MM.1S (cell line): ENCODE results near the gene ACTN1.

Experiments
- DNase-seq: peaks from one replicate; pipeline ENCODE4 v3.0.0-alpha.2; 2015
- H2AFZ ChIP-seq: fragments of 300-600 bp; sonication (generic); 2 replicates; pipeline ENCODE4 v1.6.0; 2016; ENCODE audit warnings: antibody characterized with exemption, low read length
- H3F3A ChIP-seq: fragments of 300-600 bp; sonication (generic); 2 replicates; pipeline ENCODE4 v1.6.1; 2016; ENCODE audit warnings: mild to moderate bottlenecking, antibody characterized with exemption, low read length, moderate library complexity, mixed read lengths; ENCODE audit not compliant: insufficient read depth
- H3K27ac ChIP-seq: fragments of 300-600 bp; sonication (generic); 2 replicates; pipeline ENCODE4 v1.5.1; 2016; ENCODE audit warnings: mild to moderate bottlenecking, low read length
- H3K27me3 ChIP-seq: fragments of 300-600 bp; sonication (generic); replicated peaks from 2 replicates; pipeline ENCODE4 v1.6.0; 2016; ENCODE audit warnings: low read length; ENCODE audit not compliant: insufficient read depth
- H3K36me3 ChIP-seq: fragments of 300-600 bp; sonication (generic); replicated peaks from 2 replicates; pipeline ENCODE4 v1.6.1; 2016; ENCODE audit warnings: mild to moderate bottlenecking, low read length, mixed read lengths; ENCODE audit not compliant: insufficient read depth
- H3K4me1 ChIP-seq: fragments of 300-600 bp; sonication (generic); 2 replicates; pipeline ENCODE4 v1.6.1; 2016; ENCODE audit warnings: low read length, mixed read lengths
- H3K4me2 ChIP-seq: fragments of 300-600 bp; sonication (generic); 2 replicates; pipeline ENCODE4 v1.6.0; 2016; ENCODE audit warnings: low read depth, low read length
- H3K4me3 ChIP-seq: fragments of 300-600 bp; sonication (generic); 2 replicates; pipeline ENCODE4 v1.5.1; 2016; ENCODE audit warnings: low read length, mixed read lengths
- H3K79me2 ChIP-seq: fragments of 300-600 bp; sonication (generic); 2 replicates; pipeline ENCODE4 v1.6.1; 2016; ENCODE audit warnings: mixed run types, low read length, mixed read lengths
- H3K9ac ChIP-seq: fragments of 300-600 bp; sonication (generic); 2 replicates; pipeline ENCODE4 v1.6.1; 2016; ENCODE audit warnings: low read length, mixed read lengths
- H3K9me2 ChIP-seq: fragments of 300-600 bp; sonication (generic); replicated peaks from 2 replicates; pipeline ENCODE4 v1.6.1; 2016; ENCODE audit warnings: mild to moderate bottlenecking, low read length, mixed read lengths; ENCODE audit not compliant: insufficient read depth
- H3K9me3 ChIP-seq: fragments of 300-600 bp; sonication (generic); replicated peaks from 2 replicates; pipeline ENCODE4 v1.6.1; 2016; ENCODE audit warnings: mild to moderate bottlenecking, low read length, mixed read lengths; ENCODE audit not compliant: insufficient read depth
- H4K20me1 ChIP-seq: fragments of 300-600 bp; sonication (generic); 2 replicates; pipeline ENCODE4 v1.6.1; 2016; ENCODE audit warnings: mild to moderate bottlenecking, low read length, moderate library complexity, mixed read lengths; ENCODE audit not compliant: insufficient read depth
- CTCF ChIP-seq: fragments of 300-600 bp; sonication (generic); IDR thresholded peaks from 2 replicates; pipeline ENCODE4 v1.5.1; 2016; ENCODE audit warnings: antibody characterized with exemption, low read length, mixed read lengths
- EZH2 ChIP-seq: fragments of 300-600 bp; sonication (generic); optimal IDR thresholded peaks from 2 replicates; pipeline ENCODE3; 2017; ENCODE audit warnings: low read depth, mild to moderate bottlenecking, antibody characterized with exemption, low read length, mixed read lengths
- EZH2phosphoT487 ChIP-seq: fragments of 300-600 bp; sonication (generic); IDR thresholded peaks from 2 replicates; pipeline ENCODE4 v1.6.1; 2018; ENCODE audit warnings: antibody characterized with exemption, low read length

Gene ACTN1

GRCh38 chr14:68955164-68955850 lies 23.8 kb downstream of the ACTN1 start:
- no peak for DNase-seq
- Histone ChIP-seq H2AFZ (no peak overlapping the region), H3F3A (no peaks in the 10 kb centered on the region), H3K27me3 (no peaks in the 10 kb centered on the region), H3K36me3 (no peaks in the 10 kb centered on the region), H3K79me2 (no peaks in the 10 kb centered on the region), H4K20me1 (no peaks in the 10 kb centered on the region), H3K4me2 (no peak overlapping the region), H3K9me2 (no peaks in the 10 kb centered on the region), H3K27ac (no peak overlapping the region), H3K4me1 (0 out of 2 replicates have a peak, but pooled peaks cover 3% of the 10 kb centered on the region), H3K9me3 (no peaks in the 10 kb centered on the region), H3K4me3 (no peak overlapping the region), H3K9ac (no peak overlapping the region)
- TF ChIP-seq CTCF, result no peak
- no peak for TF ChIP-seq EZH2phosphoT487
- TF ChIP-seq EZH2, result no peak

GRCh38 chr14:68953196-68953555 lies 25.9 kb downstream of the ACTN1 start:
- no peak overlapping the region for H2AFZ ChIP-seq
- no peaks in the 10 kb centered on the region for H4K20me1 ChIP-seq
- H3K79me2 ChIP-seq, result no peaks in the 10 kb centered on the region
- H3F3A ChIP-seq, result no peaks in the 10 kb centered on the region
- no peaks in the 10 kb centered on the region for H3K36me3 ChIP-seq
- no peaks in the 10 kb centered on the region for H3K9me2 ChIP-seq
- no peak overlapping the region for H3K4me3 ChIP-seq
- TF ChIP-seq CTCF, result no peak
- TF ChIP-seq EZH2, result no peak
- no peak for TF ChIP-seq EZH2phosphoT487
- no peak overlapping the region for H3K9ac ChIP-seq
- no peaks in the 10 kb centered on the region for H3K9me3 ChIP-seq
- no peaks in the 10 kb centered on the region for H3K27me3 ChIP-seq
- DNase-seq, result no peak
- H3K4me2 ChIP-seq, result no peak overlapping the region
- no peak overlapping the region for H3K27ac ChIP-seq
- 0 out of 2 replicates have a peak, but pooled peaks cover 3% of the 10 kb centered on the region for H3K4me1 ChIP-seq

GRCh38 chr14:68952531-68953195 lies 26.4 kb downstream of the ACTN1 start:
- Histone ChIP-seq H3F3A (no peaks in the 10 kb centered on the region), H3K4me1 (0 out of 2 replicates have a peak, but pooled peaks cover 3% of the 10 kb centered on the region), H2AFZ (peak overlapping the region; percentile 43; the same call in 1 of the 2 replicates), H3K79me2 (no peaks in the 10 kb centered on the region), H3K27me3 (no peaks in the 10 kb centered on the region), H3K4me3 (no peak overlapping the region), H3K9me2 (no peaks in the 10 kb centered on the region), H3K9ac (no peak overlapping the region), H3K4me2 (peak overlapping the region; percentile 16; the same call in 1 of the 2 replicates), H3K27ac (no peak overlapping the region), H3K36me3 (no peaks in the 10 kb centered on the region), H3K9me3 (no peaks in the 10 kb centered on the region), H4K20me1 (no peaks in the 10 kb centered on the region)
- no peak for TF ChIP-seq EZH2
- TF ChIP-seq EZH2phosphoT487, result no peak
- TF ChIP-seq CTCF, result no peak
- DNase-seq, result peak; percentile 54
